ENCODE data around the gene LARGE1. TPM values are rescaled to one million over a fixed set of nuclear protein-coding genes. Genes with fewer than 3 reads are reported as not detected.
A peak's percentile ranks its signal among the peaks of the same experiment; 100 is the strongest.

LARGE1 gene
- total RNA-seq, 1 donor from 2014 or later, result 27.4 TPM

DNA sequence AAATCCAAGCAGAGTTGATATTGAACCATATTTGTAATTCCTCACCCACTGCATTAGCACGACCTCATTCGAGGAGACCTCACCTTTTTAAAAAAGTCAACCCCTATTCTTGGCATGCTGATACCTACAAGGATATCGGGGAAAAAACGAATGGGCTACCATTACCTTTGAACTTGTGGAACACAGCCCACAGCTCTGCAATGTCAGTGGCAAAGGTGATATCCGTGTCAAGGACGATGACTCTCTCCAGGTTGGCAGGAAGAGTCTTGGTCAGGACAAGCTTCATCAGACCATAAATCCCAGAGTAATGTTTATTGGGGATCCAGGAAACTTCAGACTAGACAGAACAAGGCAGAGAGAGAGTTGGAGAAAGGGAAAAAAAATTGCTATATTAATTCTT is 355.6 kb downstream of the LARGE1 start:
- H3K27ac ChIP-seq, result no peak overlapping the region
- ATAC-seq, result no peak
- H3K36me3 ChIP-seq, result no peaks in the 10 kb centered on the region
- TF ChIP-seq, protein P1, sequence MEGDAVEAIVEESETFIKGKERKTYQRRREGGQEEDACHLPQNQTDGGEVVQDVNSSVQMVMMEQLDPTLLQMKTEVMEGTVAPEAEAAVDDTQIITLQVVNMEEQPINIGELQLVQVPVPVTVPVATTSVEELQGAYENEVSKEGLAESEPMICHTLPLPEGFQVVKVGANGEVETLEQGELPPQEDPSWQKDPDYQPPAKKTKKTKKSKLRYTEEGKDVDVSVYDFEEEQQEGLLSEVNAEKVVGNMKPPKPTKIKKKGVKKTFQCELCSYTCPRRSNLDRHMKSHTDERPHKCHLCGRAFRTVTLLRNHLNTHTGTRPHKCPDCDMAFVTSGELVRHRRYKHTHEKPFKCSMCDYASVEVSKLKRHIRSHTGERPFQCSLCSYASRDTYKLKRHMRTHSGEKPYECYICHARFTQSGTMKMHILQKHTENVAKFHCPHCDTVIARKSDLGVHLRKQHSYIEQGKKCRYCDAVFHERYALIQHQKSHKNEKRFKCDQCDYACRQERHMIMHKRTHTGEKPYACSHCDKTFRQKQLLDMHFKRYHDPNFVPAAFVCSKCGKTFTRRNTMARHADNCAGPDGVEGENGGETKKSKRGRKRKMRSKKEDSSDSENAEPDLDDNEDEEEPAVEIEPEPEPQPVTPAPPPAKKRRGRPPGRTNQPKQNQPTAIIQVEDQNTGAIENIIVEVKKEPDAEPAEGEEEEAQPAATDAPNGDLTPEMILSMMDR (IDR thresholded peaks at IDR 0.05), result no peak
- DNase-seq, result no peak
- no peaks in the 10 kb centered on the region for H3K9me3 ChIP-seq
- H3K27me3 ChIP-seq (ENCODE audit: low read depth), result no peaks in the 10 kb centered on the region
- H3K4me3 ChIP-seq, result no peak overlapping the region
- no peaks in the 10 kb centered on the region for H3K4me1 ChIP-seq
- intact Hi-C loops (cut with DNase I), result no loop called here

DNA sequence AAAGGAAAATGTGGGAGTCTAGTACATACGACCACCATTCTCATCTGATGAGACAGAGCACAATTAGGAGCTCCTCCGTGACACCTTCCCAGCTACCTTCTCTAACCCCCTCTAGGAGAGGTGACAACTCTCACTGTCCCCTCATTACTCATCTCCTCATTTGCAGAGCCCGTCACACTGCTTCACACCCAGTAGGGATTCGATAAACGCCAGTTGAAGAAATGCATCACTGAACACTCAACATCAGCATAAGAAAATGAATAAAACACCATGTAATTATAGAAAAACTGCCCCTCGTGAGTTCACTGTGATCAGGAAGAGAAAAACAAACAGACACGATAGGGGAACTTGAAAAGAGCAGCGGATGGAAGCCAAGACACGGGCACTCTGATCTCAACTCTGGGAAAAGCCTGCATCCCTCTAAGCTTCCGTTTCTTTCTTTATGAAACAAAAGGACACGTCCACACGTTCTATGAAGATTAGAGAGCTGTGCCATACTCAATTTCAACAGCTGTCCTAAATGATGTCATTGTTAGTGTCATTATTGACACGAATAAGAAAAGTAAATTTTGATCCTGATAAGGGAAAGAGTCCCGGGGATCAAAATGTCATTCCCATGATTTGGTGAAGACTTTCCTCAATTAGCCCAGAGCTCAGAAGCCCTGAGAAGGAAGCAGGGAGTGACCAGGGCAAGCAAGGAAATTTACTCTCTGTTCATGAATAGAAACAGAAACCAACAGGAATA is 356.9 kb downstream of the LARGE1 start:
- Histone ChIP-seq H3K27me3 (ENCODE audit: low read depth) (no peaks in the 10 kb centered on the region), H3K4me1 (no peaks in the 10 kb centered on the region), H3K27ac (no peak overlapping the region), H3K4me3 (no peak overlapping the region), H3K9me3 (no peaks in the 10 kb centered on the region), H3K36me3 (no peaks in the 10 kb centered on the region)
- ATAC-seq (no peak), DNase-seq (no peak)
- TF ChIP-seq, protein P1 (IDR thresholded peaks at IDR 0.05), result no peak
- intact Hi-C loops (cut with DNase I), result no loop called here

DNA sequence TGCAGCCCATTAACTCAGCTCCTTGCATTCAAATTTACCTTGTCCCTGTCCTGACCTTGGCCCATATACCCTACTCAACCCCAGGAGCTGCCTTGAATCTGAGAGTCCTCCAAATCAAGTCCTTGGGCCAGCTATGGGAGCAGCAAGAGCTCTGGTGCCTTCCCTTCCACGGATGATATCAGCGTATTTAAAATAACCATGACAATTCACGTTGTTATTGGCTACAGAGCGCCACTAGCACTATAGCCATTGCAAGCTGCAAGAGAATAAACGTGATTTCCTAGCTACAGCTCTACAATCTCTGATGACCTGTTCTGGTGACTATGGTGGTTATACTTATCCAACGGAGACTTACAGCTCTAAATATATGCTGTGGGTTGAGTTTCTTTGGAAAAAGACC is 357.8 kb downstream of the LARGE1 start:
- no peak overlapping the region for H3K27ac ChIP-seq
- H3K27me3 ChIP-seq (ENCODE audit: low read depth), result no peaks in the 10 kb centered on the region
- TF ChIP-seq, protein P1 (IDR thresholded peaks at IDR 0.05), result no peak
- ATAC-seq, result no peak
- intact Hi-C loops (cut with DNase I), result no loop called here
- no peaks in the 10 kb centered on the region for H3K9me3 ChIP-seq
- no peaks in the 10 kb centered on the region for H3K36me3 ChIP-seq
- H3K4me3 ChIP-seq, result no peak overlapping the region
- DNase-seq, result no peak
- no peaks in the 10 kb centered on the region for H3K4me1 ChIP-seq

DNA sequence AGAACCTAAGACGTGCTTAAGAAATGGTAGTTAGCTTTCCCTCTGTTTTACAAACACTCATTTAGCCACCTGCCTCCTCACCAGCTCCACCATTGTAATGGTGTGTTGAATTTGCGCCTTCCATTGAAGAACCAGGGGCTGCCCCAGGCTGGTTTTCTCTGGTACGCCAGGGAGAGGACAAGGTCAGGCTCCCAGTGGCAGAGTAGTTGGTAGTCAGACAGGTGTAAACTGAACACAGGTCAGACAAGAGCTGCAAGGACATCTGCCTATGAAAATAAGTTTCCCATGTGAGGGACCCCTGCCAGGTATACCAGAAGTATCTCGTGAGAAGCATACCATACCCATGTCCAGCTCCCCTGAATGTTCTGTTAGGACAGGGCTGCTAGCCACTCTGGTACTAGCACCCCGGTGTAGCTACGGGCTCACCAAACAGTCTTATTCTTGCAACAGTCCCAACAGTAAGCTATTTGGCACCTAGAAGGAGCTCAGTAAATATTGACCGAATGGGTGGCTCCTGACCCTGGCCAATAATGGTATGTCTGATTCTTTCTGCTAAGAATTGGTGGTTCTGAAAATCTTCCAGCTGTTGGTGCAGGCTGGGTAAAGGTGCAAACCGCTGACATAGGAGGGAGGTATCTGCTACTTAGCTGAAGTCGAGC is 359.0 kb downstream of the LARGE1 start:
- DNase-seq, result no peak
- no peak overlapping the region for H3K27ac ChIP-seq
- H3K4me1 ChIP-seq, result no peaks in the 10 kb centered on the region
- H3K4me3 ChIP-seq, result no peak overlapping the region
- TF ChIP-seq, protein P1 (IDR thresholded peaks at IDR 0.05), result no peak
- H3K36me3 ChIP-seq, result no peaks in the 10 kb centered on the region
- intact Hi-C loops (cut with DNase I), result no loop called here
- no peaks in the 10 kb centered on the region for H3K27me3 ChIP-seq (ENCODE audit: low read depth)
- peak in 1 of 2 donors; percentile 41 for ATAC-seq
- H3K9me3 ChIP-seq, result no peaks in the 10 kb centered on the region

DNA sequence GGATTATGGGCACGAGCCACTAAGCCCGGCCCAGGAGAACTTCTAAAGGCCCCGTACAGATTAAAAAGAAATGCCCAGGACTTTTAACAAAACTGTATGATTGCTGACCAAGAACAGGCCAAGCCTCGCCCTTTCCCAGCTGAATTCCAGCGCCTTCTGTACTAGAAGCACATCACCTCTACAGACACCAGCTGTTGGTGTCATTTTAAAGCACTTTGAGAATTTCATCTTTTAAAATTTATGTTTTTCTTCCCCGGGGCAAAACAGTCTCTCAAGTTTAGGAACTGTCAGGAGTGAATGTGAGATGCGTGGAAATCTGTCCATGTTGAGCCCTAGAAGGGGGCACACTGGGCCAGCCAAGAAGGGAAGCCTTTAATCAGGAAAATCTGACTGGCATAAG is 362.4 kb downstream of the LARGE1 start:
- no peaks in the 10 kb centered on the region for H3K27me3 ChIP-seq (ENCODE audit: low read depth)
- H3K36me3 ChIP-seq, result no peaks in the 10 kb centered on the region
- H3K9me3 ChIP-seq, result no peaks in the 10 kb centered on the region
- intact Hi-C loops (cut with DNase I), result no loop called here
- TF ChIP-seq, protein P1 (IDR thresholded peaks at IDR 0.05), result no peak
- no peaks in the 10 kb centered on the region for H3K4me1 ChIP-seq
- no peak for ATAC-seq
- no peak overlapping the region for H3K27ac ChIP-seq
- DNase-seq, result no peak
- no peak overlapping the region for H3K4me3 ChIP-seq

Data from lower lobe of right lung (tissue), 2 donors.